CD8-positive, alpha-beta memory T cell (primary cell): ENCODE measurements around the gene DSTN. TPM values are rescaled to one million over a fixed set of nuclear protein-coding genes. Genes with fewer than 3 reads are reported as not detected.
A peak's percentile ranks its signal among the peaks of the same experiment; 100 is the strongest.

Source experiments
- CTCF ChIA-PET: fragments of 350-600 bp; sonication (Branson Sonifier 250); formaldehyde crosslinking; loops from one replicate; lab custom pipeline; 2021; ENCODE audit warnings: antibody characterized with exemption; lab: Charles Lee
- POLR2A ChIA-PET: fragments of 350-600 bp; sonication (Branson Sonifier 250); formaldehyde crosslinking; loops from one replicate; lab custom pipeline; 2021; ENCODE audit warnings: antibody characterized with exemption; lab: Charles Lee
- DNase-seq, 5 donors: peaks; one replicate each; pipeline versions ENCODE4 v3.0.0 to v3.0.0-alpha.2; 2020 to 2022; ENCODE audit warnings: mixed read lengths in 1 of 5
- H3K27ac ChIP-seq: one replicate; pipeline ENCODE4 v1.7.0; 2013; ENCODE audit warnings: low read depth, mild to moderate bottlenecking, low read length, moderate library complexity
- H3K27me3 ChIP-seq: 2 replicates; pipeline ENCODE4 v1.7.0; 2013; ENCODE audit warnings: low read length, mild to moderate bottlenecking; ENCODE audit not compliant: insufficient read depth, poor library complexity, severe bottlenecking
- H3K36me3 ChIP-seq: 2 replicates; pipeline ENCODE4 v1.7.0; 2013; ENCODE audit warnings: mild to moderate bottlenecking, low read length, moderate library complexity; ENCODE audit not compliant: insufficient read depth
- H3K4me1 ChIP-seq: 2 replicates; pipeline ENCODE4 v1.7.0; 2013; ENCODE audit warnings: mild to moderate bottlenecking, low read length, moderate library complexity; ENCODE audit not compliant: insufficient read depth
- H3K4me3 ChIP-seq: 2 replicates; pipeline ENCODE4 v1.7.0; 2013; ENCODE audit warnings: mild to moderate bottlenecking, low read length
- H3K9me3 ChIP-seq: 2 replicates; pipeline ENCODE4 v1.7.0; 2013; ENCODE audit warnings: mild to moderate bottlenecking, low read length
- H3K27ac Mint-ChIP-seq, 8 donors: one replicate each; pipeline ENCODE4 v1.8.0; 2020 to 2021; ENCODE audit warnings: mixed read lengths in 8 of 8, mild to moderate bottlenecking in 6 of 8, inconsistent platforms in 3 of 8, moderate library complexity in 3 of 8
- H3K27me3 Mint-ChIP-seq, 2 donors: one replicate each; pipeline ENCODE4 v1.8.0; 2020 to 2021; ENCODE audit warnings: mixed read lengths in 2 of 2, mild to moderate bottlenecking in 1 of 2, moderate library complexity in 1 of 2
- H3K36me3 Mint-ChIP-seq, 3 donors: one replicate each; pipeline ENCODE4 v1.8.0; 2020 to 2021; ENCODE audit warnings: mixed read lengths in 3 of 3, inconsistent platforms in 1 of 3, mild to moderate bottlenecking in 1 of 3
- H3K4me1 Mint-ChIP-seq, 3 donors: one replicate each; pipeline ENCODE4 v1.8.0; 2020 to 2021; ENCODE audit warnings: mixed read lengths in 3 of 3, inconsistent platforms in 1 of 3, mild to moderate bottlenecking in 1 of 3
- H3K4me3 Mint-ChIP-seq, 7 donors: one replicate each; pipeline ENCODE4 v1.8.0; 2020 to 2021; ENCODE audit warnings: mixed read lengths in 7 of 7, mild to moderate bottlenecking in 6 of 7, moderate library complexity in 4 of 7, inconsistent platforms in 2 of 7
- H3K9me3 Mint-ChIP-seq, 5 donors: one replicate each; pipeline ENCODE4 v1.8.0; 2020 to 2022; ENCODE audit warnings: mixed read lengths in 5 of 5, mild to moderate bottlenecking in 3 of 5, moderate library complexity in 2 of 5, inconsistent platforms in 1 of 5
- polyA plus RNA-seq: library from polyadenylated mRNA; unstranded; fragments of 300-500 nt; fragmentation: Illumina TruSeq; gene quantifications from one replicate; pipeline ENCODE4 v1.2.3, GENCODE V29; 2021
- total RNA-seq, 2 experiments: library from RNA; stranded (reverse); gene quantifications; one replicate each; pipeline ENCODE4 v1.2.3, GENCODE V29; 2021

The DSTN gene
- total and polyA plus RNA-seq, 3 experiments from 2014 or later = 66.4 to 135 (median 66.9) TPM

DNA sequence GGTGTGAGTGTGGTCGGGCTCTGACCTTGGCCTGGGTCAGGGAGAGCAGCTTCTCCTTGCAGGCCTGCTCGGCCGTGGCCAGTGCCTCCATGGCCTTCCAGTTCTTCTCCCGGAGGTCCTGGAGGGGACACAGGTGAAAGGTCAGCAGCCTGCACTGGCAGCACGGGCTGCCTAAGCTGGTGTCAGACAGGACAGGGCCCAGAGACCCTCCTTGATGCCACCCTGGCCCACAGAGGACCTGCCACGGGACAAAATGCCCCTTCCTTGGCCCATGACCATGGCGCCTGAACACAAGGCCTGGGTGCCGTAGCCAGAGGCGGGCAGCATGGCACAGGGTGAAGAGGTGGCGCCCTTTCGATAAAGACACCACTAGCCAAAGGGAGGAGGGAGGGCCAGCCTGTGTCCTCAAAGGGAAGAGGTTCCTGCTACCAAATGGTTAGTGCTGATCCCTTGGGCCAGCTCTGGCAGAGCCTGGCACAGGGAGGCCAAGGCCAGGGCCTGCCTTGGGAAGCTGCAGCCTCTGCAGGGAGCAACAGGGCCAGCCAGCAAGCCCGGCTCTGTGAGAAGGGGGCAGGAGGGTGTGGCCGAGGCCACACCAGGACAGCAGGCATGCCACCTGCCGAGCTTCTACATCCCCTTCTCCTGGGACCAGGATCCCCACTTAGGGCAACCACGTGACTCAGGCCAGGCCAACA is 54.8 kb downstream of the DSTN start:
- Histone ChIP-seq H3K4me3 (no peak overlapping the region), H3K4me1 (no peaks in the 10 kb centered on the region), H3K9me3 (no peaks in the 10 kb centered on the region), H3K27me3 (no peaks in the 10 kb centered on the region), H3K27ac (no peak overlapping the region), H3K36me3 (no peaks in the 10 kb centered on the region)
- Mint-ChIP-seq H3K36me3 (peaks cover 0 to 80% (median 9%) of the 10 kb centered on the region in 3 donors), H3K4me1 (no peaks in the 10 kb centered on the region), H3K27me3 (no peaks in the 10 kb centered on the region), H3K9me3 (no peaks in the 10 kb centered on the region), H3K4me3 (no peak overlapping the region), H3K27ac (no peak overlapping the region)
- CTCF ChIA-PET = no interaction called here
- no peak for DNase-seq
- POLR2A ChIA-PET = no interaction called here

DNA sequence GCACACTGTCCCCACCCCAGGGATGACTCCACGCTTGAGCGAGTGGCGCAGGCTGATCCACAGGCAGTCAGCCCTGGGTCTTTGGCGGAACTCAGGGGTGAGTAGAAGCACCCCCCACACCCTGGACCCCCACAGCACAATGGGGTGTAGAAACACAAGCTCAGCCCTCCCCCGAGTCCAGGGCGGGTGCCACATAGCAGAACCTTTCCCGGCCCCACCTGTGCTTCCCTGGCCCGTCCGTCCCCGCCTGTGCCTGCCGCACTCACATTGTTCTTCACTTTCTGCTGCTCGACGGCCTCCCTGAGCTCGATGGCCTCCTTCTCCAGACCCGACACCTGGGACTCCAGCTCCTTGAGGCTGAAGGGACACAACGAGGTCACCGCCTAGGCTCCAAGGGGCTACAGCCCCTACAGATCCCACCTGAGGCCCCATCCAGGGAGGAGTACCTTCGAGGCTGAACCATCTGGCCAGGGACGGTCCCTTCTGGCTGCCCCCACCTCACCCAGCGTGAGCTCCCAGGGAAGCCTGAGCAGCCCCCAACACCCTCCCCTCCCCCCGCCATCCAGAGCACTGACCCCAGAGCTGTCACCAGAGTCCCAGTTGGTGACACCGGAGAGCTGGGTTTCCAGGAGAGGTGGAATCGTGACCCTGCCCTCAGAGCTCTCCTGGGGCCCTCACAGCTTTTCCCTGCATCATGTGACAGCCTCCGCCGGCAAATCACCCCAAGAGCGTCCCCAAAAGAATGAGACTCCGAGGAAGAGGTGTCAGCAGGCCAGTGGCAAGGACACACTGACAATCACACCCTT is 55.6 kb downstream of the DSTN start:
- Histone ChIP-seq H3K27me3 (no peaks in the 10 kb centered on the region), H3K4me1 (no peaks in the 10 kb centered on the region), H3K27ac (no peak overlapping the region), H3K36me3 (no peaks in the 10 kb centered on the region), H3K4me3 (no peak overlapping the region), H3K9me3 (no peaks in the 10 kb centered on the region)
- DNase-seq = peak in 1 of 5 donors; percentile 39
- Mint-ChIP-seq H3K27me3 (no peaks in the 10 kb centered on the region), H3K36me3 (peaks cover 0 to 78% (median 11%) of the 10 kb centered on the region in 3 donors), H3K9me3 (no peaks in the 10 kb centered on the region), H3K27ac (no peak overlapping the region), H3K4me3 (no peak overlapping the region), H3K4me1 (no peaks in the 10 kb centered on the region)
- ChIA-PET CTCF (no interaction called here), POLR2A (no interaction called here)

DNA sequence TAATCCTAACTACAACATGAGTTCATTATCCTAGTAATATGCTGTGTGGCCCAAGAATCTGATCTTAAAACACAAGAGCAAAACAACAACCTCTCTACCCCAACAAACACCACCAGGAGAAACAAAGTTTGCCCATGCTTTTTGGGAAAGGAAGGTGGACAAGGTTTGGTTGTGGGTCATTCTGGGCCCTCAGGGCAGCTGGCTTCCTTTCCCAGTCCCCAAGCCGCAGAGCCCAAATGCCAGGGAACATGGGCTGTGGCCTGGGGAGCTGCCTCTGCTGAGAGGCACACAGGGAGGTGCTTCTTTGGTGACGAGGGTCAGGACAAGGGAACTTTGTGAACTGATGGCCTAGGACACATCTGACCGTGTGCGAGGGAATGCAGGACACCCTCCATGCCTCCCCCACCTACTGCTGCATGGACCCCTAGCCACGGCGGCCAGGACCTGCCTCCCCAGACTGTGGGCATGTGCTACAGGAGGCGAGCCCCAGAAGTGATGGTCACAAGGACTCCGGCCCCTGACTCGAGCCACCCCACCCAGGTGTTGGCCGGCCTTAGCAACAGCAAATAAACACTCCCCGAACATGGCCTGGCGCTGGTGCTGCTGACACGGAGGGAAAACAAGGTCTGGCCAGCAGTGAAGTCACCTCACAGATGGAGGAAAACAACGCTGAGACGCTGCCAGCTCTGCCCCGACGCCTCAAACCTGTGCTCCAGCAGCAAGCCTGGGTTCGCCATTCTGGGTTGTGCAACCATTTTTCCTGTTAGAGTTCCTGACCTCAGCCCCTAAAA is 56.5 kb downstream of the DSTN start:
- no peaks in the 10 kb centered on the region for H3K36me3 ChIP-seq
- peaks cover 0 to 78% (median 11%) of the 10 kb centered on the region in 3 donors for H3K36me3 Mint-ChIP-seq
- CTCF ChIA-PET = no interaction called here

DNA sequence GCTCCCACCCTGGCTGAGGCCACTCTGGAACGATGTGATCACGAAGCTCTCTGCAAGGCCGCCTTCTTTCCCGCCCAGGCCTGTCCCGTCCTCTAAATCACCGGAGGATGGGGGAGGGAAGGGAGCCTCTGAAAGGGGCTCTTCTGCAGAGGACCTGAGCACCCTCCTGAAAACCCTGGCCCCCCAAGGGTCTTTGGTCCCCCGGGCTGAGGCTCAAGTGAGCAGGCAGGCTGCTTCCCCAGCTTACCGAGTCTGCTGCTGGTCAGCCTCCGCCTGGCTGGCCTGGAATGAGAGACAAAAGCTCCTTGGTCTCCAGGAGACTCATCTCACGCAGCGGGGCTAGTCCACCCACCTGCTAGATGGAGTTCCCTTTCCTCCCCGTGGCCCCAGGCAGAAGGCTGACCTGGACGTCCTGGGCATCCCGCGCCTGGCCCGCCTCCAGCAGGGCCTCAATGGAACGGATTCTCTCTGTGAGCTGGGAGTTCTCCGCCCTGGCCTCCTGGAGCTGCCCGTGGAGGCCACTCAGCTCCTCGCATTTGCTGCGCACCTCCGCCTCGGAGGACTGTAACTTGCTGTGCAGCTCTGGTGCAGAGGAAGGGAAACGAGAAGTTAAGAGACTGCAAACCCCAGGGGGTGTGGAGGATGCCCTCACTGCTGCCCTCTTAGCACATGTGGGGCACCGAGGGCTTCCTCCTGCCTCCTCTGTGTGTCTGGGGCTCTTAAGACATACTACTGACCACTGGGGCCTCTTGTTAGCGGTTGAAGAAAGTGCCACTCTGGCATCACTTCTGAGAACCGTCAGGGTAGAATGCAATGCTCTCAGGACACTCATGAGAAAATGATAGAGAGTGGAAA is 57.5 kb downstream of the DSTN start:
- H3K4me3 ChIP-seq = no peak overlapping the region
- H3K27ac Mint-ChIP-seq = no peak overlapping the region
- H3K27ac ChIP-seq = no peak overlapping the region
- H3K36me3 ChIP-seq = no peaks in the 10 kb centered on the region
- CTCF ChIA-PET = no interaction called here
- no peaks in the 10 kb centered on the region for H3K27me3 ChIP-seq
- H3K27me3 Mint-ChIP-seq = no peaks in the 10 kb centered on the region
- no peak overlapping the region for H3K4me3 Mint-ChIP-seq
- no peak for DNase-seq
- POLR2A ChIA-PET = no interaction called here
- no peaks in the 10 kb centered on the region for H3K4me1 ChIP-seq
- no peaks in the 10 kb centered on the region for H3K9me3 Mint-ChIP-seq
- H3K4me1 Mint-ChIP-seq = no peaks in the 10 kb centered on the region
- no peaks in the 10 kb centered on the region for H3K9me3 ChIP-seq
- peaks cover 0 to 76% (median 8%) of the 10 kb centered on the region in 3 donors for H3K36me3 Mint-ChIP-seq

More for the DNA sequence above, 56.5 kb downstream of the DSTN start:
- H3K4me1 ChIP-seq = no peaks in the 10 kb centered on the region
- no peak for DNase-seq
- H3K27ac Mint-ChIP-seq = peak overlapping the region in 2 of 8 donors; percentile 3 to 29
- no peaks in the 10 kb centered on the region for H3K9me3 ChIP-seq
- no peaks in the 10 kb centered on the region for H3K27me3 ChIP-seq
- no peaks in the 10 kb centered on the region for H3K4me1 Mint-ChIP-seq
- POLR2A ChIA-PET = no interaction called here
- H3K4me3 ChIP-seq = no peak overlapping the region
- H3K4me3 Mint-ChIP-seq = peak overlapping the region in 1 of 7 donors; percentile 58
- H3K9me3 Mint-ChIP-seq = no peaks in the 10 kb centered on the region
- no peaks in the 10 kb centered on the region for H3K27me3 Mint-ChIP-seq
- no peak overlapping the region for H3K27ac ChIP-seq

DNA sequence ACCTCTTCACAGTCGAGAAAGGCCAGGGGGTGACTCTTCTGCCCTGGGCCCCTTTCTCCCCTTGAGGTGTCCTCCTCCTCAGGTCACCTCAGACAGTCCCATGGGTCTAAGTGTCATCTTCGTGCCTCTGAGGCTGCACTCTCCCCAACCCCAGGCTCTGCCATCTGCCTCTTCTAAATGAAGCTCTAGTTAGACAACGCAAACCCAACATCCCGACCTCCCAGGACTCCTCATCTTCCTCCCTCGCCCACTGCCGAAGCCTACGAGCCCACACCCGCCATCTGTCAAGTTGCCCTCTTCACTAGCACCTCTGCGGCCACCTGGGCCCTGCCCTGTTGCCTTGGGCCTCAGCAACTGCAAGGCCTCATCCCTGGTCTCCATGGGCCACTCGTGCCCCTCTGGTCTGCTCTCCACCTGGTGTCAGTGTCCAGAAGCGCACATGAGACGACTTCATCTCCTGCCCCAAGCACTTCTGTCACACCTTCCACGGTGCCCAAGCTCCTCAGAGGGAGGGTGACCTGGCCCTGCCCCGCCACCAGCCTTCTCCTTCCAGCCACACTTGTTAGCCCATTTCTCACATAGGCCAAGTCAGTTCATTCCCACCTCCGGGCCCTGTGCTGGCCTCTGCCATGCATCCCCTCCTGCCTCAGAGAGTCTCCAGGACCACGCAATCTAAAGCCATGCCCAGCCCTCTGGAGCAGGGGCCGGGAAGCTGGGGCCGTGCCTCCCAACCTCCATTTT is 58.4 kb downstream of the DSTN start:
- no peak for DNase-seq
- Histone ChIP-seq H3K4me3 (no peak overlapping the region), H3K27ac (no peak overlapping the region), H3K27me3 (no peaks in the 10 kb centered on the region), H3K36me3 (no peaks in the 10 kb centered on the region), H3K9me3 (no peaks in the 10 kb centered on the region), H3K4me1 (no peaks in the 10 kb centered on the region)
- POLR2A ChIA-PET = no interaction called here
- Mint-ChIP-seq H3K9me3 (no peaks in the 10 kb centered on the region), H3K4me3 (no peak overlapping the region), H3K36me3 (peaks cover 0 to 81% (median 8%) of the 10 kb centered on the region in 3 donors), H3K27me3 (no peaks in the 10 kb centered on the region), H3K4me1 (no peaks in the 10 kb centered on the region), H3K27ac (peak overlapping the region in 5 of 8 donors; percentile 25 to 77 (median 54))
- CTCF ChIA-PET = no interaction called here

DNA sequence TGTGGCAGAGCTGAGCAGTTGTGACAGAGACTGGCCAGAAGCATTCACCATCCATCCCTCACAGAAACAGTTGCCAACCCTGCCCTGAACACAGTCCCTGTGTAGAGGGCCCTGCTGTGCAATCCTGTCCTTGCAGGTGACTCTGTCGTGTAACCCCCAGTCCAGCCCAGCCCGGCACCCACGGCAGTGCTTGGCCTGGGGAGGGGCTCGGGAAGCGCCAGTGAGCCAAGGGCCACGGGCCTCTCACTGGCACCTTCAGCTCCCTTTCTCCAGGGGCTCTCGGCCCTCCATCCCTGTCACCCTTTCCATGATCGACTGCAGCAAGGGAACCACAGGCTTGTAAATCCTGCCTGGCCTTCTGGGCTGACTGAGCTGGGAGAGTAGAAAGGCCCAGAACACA is 59.1 kb downstream of the DSTN start:
- Histone ChIP-seq H3K27me3 (no peaks in the 10 kb centered on the region), H3K27ac (no peak overlapping the region), H3K4me3 (no peak overlapping the region), H3K9me3 (no peaks in the 10 kb centered on the region), H3K4me1 (no peaks in the 10 kb centered on the region), H3K36me3 (no peaks in the 10 kb centered on the region)
- DNase-seq = no peak
- Mint-ChIP-seq H3K9me3 (no peaks in the 10 kb centered on the region), H3K27me3 (no peaks in the 10 kb centered on the region), H3K27ac (peak overlapping the region in 1 of 8 donors; percentile 42), H3K4me3 (no peak overlapping the region), H3K36me3 (peaks cover 0 to 86% (median 11%) of the 10 kb centered on the region in 3 donors), H3K4me1 (no peaks in the 10 kb centered on the region)
- POLR2A ChIA-PET = no interaction called here
- CTCF ChIA-PET = no interaction called here

DNA sequence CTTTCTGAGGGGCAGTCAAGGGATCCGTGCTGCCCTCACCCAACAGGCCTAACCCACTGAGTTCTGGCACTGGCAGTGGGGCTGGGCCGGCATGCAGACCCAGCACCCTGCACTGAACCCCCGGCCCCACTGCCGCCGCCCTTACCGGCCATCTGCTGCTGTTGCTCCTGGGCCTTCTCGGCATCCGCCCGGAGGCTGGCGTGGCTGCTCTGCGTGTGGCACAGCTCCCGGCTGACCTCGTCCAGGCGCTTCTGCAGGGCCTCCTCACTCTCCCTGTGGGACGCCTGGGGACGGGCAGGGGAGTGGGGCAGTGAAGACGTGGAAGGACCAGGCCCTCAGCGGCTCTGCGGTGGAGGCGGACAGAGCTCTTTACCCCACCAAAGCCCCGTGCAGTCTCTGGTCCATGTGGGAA is 59.8 kb downstream of the DSTN start:
- Histone ChIP-seq H3K36me3 (no peaks in the 10 kb centered on the region), H3K4me1 (no peaks in the 10 kb centered on the region), H3K27me3 (no peaks in the 10 kb centered on the region), H3K9me3 (no peaks in the 10 kb centered on the region), H3K27ac (no peak overlapping the region), H3K4me3 (no peak overlapping the region)
- H3K27me3 Mint-ChIP-seq = no peaks in the 10 kb centered on the region
- ChIA-PET CTCF (no interaction called here), POLR2A (no interaction called here)
- H3K4me3 Mint-ChIP-seq = no peak overlapping the region
- H3K36me3 Mint-ChIP-seq = peaks cover 0 to 85% (median 11%) of the 10 kb centered on the region in 3 donors
- no peaks in the 10 kb centered on the region for H3K4me1 Mint-ChIP-seq
- no peaks in the 10 kb centered on the region for H3K9me3 Mint-ChIP-seq
- DNase-seq = no peak
- H3K27ac Mint-ChIP-seq = no peak overlapping the region
